ENCODE measurements around the gene FAAH2. TPM values are rescaled to one million over a fixed set of nuclear protein-coding genes. Genes with fewer than 3 reads are reported as not detected.

Gene FAAH2, protein sequence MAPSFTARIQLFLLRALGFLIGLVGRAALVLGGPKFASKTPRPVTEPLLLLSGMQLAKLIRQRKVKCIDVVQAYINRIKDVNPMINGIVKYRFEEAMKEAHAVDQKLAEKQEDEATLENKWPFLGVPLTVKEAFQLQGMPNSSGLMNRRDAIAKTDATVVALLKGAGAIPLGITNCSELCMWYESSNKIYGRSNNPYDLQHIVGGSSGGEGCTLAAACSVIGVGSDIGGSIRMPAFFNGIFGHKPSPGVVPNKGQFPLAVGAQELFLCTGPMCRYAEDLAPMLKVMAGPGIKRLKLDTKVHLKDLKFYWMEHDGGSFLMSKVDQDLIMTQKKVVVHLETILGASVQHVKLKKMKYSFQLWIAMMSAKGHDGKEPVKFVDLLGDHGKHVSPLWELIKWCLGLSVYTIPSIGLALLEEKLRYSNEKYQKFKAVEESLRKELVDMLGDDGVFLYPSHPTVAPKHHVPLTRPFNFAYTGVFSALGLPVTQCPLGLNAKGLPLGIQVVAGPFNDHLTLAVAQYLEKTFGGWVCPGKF
- not detected for total RNA-seq

DNA sequence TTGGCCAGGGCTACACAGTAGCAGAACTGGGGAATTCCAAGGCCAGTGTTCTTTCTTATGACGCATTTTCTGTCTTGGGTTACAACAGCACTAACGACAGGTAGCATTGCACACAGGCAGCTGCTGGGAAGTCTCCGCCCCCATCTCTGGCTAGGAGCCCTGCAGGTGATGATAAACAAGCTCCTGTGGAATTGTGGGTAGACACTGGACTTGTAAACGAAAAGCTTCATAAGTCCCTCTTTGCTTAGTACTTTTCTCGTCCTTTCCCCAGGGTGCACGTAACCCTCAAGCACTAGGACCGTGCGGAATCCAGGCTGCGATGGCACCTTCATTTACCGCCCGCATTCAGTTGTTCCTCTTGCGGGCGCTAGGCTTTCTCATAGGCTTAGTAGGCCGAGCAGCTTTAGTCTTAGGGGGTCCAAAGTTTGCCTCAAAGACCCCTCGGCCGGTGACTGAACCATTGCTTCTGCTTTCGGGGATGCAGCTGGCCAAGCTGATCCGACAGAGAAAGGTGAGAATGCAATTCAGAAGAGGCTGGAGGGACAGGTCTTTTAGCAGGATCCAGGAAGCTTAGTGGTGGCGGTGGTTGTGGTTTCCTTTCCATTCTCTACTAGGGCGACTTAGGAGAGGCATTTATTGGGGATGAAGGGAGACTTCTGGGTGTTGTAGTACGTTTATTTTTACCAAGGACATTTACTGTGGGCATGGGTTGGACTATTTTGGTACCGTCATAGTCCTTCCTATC lies at the start of gene FAAH2:
FAAH2 (plus strand) TSS at position 200 of the 745 bp plus-strand sequence; CDS start at position 320, 120 bp downstream.
- DNase-seq (peak; percentile 36), ATAC-seq (peak; percentile 67)
- Mint-ChIP-seq H3K36me3 (ENCODE audit: low read depth) (no peaks in the 10 kb centered on the region), H3K27me3 (ENCODE audit: low read depth) (no peaks in the 10 kb centered on the region), H3K4me3 (peak within 1 kb of the TSS; percentile 72), H3K4me1 (ENCODE audit: low read depth) (peaks cover 15% of the 10 kb centered on the region), H3K9me3 (ENCODE audit: insufficient read depth) (no peaks in the 10 kb centered on the region), H3K27ac (peak within 1 kb of the TSS; percentile 47)
- ChIA-PET CTCF (no interaction called here), POLR2A (interaction anchor here (0.6 kb wide), 1 partner anchor 169 kb away, joined by 3 read pairs; no protein-coding TSS in a partner anchor)

DNA sequence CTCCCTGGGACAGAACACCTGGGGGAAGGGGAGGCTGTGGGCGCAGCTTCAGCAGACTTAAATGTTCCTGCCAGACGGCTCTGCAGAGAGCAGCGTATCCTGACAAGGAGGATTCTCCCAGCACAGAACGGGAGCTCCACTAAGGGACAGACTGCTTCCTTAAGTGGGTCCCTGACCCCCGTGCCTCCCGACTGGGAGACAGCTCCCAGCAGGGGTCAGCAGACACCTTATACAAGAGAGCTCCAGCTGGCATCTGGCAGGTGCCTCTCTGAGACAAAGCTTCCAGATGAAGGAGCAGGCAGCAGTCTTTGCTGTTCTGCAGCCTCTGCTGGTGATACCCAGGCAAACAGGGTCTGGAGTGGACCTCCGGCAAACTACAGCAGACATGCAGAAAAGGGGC lies 44.5 kb upstream of the FAAH2 start:
- Mint-ChIP-seq H3K4me1 (ENCODE audit: low read depth) (no peaks in the 10 kb centered on the region), H3K9me3 (ENCODE audit: insufficient read depth) (no peaks in the 10 kb centered on the region), H3K4me3 (no peak overlapping the region), H3K27me3 (ENCODE audit: low read depth) (no peaks in the 10 kb centered on the region), H3K27ac (no peak overlapping the region), H3K36me3 (ENCODE audit: low read depth) (no peaks in the 10 kb centered on the region)
- ATAC-seq, result no peak
- no peak for DNase-seq
- CTCF ChIA-PET, result no interaction called here
- POLR2A ChIA-PET, result no interaction called here

DNA sequence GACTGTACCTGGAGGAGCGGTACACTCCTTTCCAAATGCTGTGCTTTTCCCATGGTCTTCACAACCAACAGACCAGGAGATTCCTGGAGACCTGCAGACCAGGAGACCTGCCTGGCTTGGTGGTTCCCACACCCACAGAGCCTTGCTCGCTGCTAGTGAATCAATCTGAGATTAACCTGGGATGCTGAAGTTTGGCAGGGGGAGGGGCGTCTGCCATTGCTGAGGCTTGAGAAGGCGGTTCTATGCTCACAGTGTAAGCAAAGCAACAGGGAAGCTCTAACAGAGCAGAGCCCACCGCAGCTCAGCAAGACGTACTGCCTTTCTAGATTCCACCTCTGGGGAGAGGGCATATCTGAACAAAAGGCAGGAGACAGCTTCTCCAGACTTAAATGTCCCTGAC lies 34.5 kb upstream of the FAAH2 start:
- POLR2A ChIA-PET, result no interaction called here
- H3K9me3 Mint-ChIP-seq (ENCODE audit: insufficient read depth), result no peaks in the 10 kb centered on the region
- ATAC-seq, result no peak
- H3K4me1 Mint-ChIP-seq (ENCODE audit: low read depth), result no peaks in the 10 kb centered on the region
- H3K27ac Mint-ChIP-seq, result no peak overlapping the region
- DNase-seq, result no peak
- no peaks in the 10 kb centered on the region for H3K36me3 Mint-ChIP-seq (ENCODE audit: low read depth)
- CTCF ChIA-PET, result no interaction called here
- H3K4me3 Mint-ChIP-seq, result no peak overlapping the region
- no peaks in the 10 kb centered on the region for H3K27me3 Mint-ChIP-seq (ENCODE audit: low read depth)

DNA sequence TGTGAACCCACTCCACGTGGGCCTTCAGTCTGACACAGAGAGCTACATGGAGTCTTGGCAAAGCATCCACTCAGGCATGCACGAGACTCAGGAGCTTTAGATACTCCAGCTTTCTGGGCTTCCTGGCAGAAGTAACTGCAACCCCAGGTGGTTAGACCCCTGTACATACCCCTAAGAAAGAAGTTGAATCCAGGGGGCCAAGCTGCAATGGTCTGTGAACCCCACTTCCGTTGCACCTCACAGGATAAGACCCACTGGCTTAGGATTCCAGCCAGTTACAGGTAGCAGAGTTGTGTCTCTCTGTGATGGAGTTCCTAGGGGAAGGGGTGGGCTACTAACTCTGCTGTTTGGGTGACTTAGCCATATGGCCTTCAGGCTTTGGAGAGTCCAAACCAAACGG lies 21.4 kb upstream of the FAAH2 start:
- Mint-ChIP-seq H3K4me1 (ENCODE audit: low read depth) (no peaks in the 10 kb centered on the region), H3K27me3 (ENCODE audit: low read depth) (no peaks in the 10 kb centered on the region), H3K4me3 (no peak overlapping the region), H3K9me3 (ENCODE audit: insufficient read depth) (peaks cover 13% of the 10 kb centered on the region), H3K27ac (no peak overlapping the region), H3K36me3 (ENCODE audit: low read depth) (no peaks in the 10 kb centered on the region)
- DNase-seq, result no peak
- CTCF ChIA-PET, result no interaction called here
- POLR2A ChIA-PET, result no interaction called here
- no peak for ATAC-seq

DNA sequence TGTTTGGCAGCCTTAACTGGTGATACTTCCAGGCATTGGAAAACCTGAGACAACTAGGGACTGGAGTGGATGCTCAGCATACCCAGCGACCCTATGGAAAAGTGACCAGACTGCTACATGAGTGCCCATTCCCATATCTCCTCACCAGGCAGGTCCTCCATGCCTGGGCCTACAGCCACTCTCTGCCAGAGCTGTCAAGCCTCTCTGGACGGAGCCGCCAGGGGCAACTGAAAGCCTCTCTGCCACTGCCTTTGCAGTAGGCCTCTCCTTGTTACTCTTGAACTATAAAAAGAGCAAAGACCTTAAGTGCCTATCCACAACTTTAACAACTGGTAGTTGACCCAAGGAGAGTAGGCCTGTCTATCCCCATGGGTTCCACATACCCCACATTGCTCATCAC lies 20.2 kb upstream of the FAAH2 start:
- ATAC-seq (no peak), DNase-seq (no peak)
- Mint-ChIP-seq H3K36me3 (ENCODE audit: low read depth) (no peaks in the 10 kb centered on the region), H3K27ac (no peak overlapping the region), H3K4me1 (ENCODE audit: low read depth) (no peaks in the 10 kb centered on the region), H3K27me3 (ENCODE audit: low read depth) (no peaks in the 10 kb centered on the region), H3K4me3 (no peak overlapping the region), H3K9me3 (ENCODE audit: insufficient read depth) (peaks cover 13% of the 10 kb centered on the region)
- CTCF ChIA-PET, result no interaction called here
- POLR2A ChIA-PET, result no interaction called here

DNA sequence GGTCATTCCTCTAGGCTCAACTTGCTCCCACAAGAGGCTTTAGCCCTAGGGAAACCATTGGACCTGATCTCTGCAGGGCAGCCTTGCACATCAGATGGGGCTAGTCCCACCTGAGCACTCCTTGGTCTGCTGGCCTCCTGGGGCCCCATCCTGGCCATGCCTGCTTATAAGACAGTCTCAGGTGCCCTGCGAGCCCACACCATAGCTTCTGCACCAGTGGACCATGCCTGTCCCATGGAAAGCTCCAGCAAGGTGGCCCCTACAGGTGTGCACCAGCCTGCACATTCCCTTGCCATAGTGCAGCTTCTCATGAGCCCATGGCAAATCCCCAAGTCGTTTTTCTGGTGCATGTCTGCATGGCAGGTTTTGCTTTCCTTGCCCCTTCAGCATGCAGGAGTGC lies 19.6 kb upstream of the FAAH2 start:
- Mint-ChIP-seq H3K4me3 (no peak overlapping the region), H3K9me3 (ENCODE audit: insufficient read depth) (peaks cover 13% of the 10 kb centered on the region), H3K27ac (no peak overlapping the region), H3K27me3 (ENCODE audit: low read depth) (no peaks in the 10 kb centered on the region), H3K36me3 (ENCODE audit: low read depth) (no peaks in the 10 kb centered on the region), H3K4me1 (ENCODE audit: low read depth) (no peaks in the 10 kb centered on the region)
- POLR2A ChIA-PET, result no interaction called here
- ATAC-seq (no peak), DNase-seq (no peak)
- CTCF ChIA-PET, result no interaction called here

DNA sequence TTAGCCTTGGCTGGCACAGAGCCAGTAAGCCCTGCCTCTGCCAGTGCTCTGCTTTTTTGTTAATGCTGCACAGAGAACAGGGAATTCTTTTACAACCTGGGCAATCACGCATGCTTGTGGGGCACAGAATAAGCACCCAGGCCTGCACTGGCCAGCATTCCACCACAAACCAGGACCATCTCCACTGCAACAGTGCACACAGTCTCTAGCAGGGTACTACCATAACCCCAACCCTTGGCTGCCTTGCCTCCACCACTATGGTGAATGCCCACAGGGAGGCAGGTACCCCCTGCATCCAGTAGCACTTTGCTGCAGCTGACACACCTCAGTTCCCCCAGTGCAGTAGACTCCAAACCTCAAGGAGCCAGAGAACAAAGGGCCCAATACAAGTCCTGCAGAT lies 19.2 kb upstream of the FAAH2 start:
- Mint-ChIP-seq H3K4me1 (ENCODE audit: low read depth) (no peaks in the 10 kb centered on the region), H3K9me3 (ENCODE audit: insufficient read depth) (peaks cover 13% of the 10 kb centered on the region), H3K4me3 (no peak overlapping the region), H3K36me3 (ENCODE audit: low read depth) (no peaks in the 10 kb centered on the region), H3K27ac (no peak overlapping the region), H3K27me3 (ENCODE audit: low read depth) (no peaks in the 10 kb centered on the region)
- ATAC-seq (no peak), DNase-seq (no peak)
- ChIA-PET POLR2A (no interaction called here), CTCF (no interaction called here)

DNA sequence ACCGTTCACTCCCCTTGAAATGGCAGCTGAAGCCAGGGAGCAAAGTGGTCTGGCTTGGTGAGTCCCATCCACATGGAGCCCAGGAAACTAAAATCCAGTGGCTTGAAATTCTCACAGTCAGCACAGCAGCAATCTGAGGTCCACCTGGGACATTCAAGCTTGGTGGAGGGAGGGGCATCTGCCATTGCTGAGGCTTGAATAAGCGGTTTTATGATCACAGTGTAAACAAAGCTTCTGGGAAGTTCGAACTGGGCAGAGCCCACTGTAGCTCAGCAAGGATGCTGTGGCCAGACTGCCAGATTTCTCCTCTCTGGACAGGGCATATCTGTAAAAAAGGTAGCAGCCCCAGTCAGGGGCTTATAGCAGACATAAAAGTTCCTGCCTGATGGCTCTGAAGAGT lies 15.5 kb upstream of the FAAH2 start:
- H3K36me3 Mint-ChIP-seq (ENCODE audit: low read depth), result no peaks in the 10 kb centered on the region
- H3K27ac Mint-ChIP-seq, result no peak overlapping the region
- ATAC-seq (no peak), DNase-seq (no peak)
- no peaks in the 10 kb centered on the region for H3K27me3 Mint-ChIP-seq (ENCODE audit: low read depth)
- ChIA-PET CTCF (no interaction called here), POLR2A (no interaction called here)
- H3K9me3 Mint-ChIP-seq (ENCODE audit: insufficient read depth), result peaks cover 10% of the 10 kb centered on the region
- H3K4me1 Mint-ChIP-seq (ENCODE audit: low read depth), result no peaks in the 10 kb centered on the region
- no peak overlapping the region for H3K4me3 Mint-ChIP-seq

DNA sequence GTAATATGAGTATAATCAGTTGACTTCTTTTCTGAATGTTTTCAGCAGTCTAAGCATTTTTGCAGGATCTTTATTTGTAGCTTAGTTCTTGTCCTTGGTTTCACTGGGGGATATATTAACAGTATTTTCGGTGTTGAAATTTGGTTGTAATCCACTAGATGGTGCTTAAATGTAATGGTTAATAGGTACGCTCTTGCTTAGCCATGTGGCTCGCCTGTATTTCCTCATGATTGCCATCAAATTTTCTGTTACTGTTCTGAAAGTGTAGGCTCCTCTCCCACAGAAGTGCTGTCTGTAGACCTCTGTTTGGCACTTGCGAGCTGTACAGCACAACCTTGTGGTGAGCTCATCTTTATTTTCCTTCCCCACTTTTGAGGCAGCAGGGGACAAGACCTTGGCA lies 3.9 kb upstream of the FAAH2 start:
- ChIA-PET CTCF (no interaction called here), POLR2A (no interaction called here)
- no peaks in the 10 kb centered on the region for H3K36me3 Mint-ChIP-seq (ENCODE audit: low read depth)
- ATAC-seq, result no peak
- no peaks in the 10 kb centered on the region for H3K9me3 Mint-ChIP-seq (ENCODE audit: insufficient read depth)
- no peak for DNase-seq
- H3K27ac Mint-ChIP-seq, result no peak overlapping the region
- peaks cover 14% of the 10 kb centered on the region for H3K4me1 Mint-ChIP-seq (ENCODE audit: low read depth)
- H3K27me3 Mint-ChIP-seq (ENCODE audit: low read depth), result no peaks in the 10 kb centered on the region
- no peak overlapping the region for H3K4me3 Mint-ChIP-seq

DNA sequence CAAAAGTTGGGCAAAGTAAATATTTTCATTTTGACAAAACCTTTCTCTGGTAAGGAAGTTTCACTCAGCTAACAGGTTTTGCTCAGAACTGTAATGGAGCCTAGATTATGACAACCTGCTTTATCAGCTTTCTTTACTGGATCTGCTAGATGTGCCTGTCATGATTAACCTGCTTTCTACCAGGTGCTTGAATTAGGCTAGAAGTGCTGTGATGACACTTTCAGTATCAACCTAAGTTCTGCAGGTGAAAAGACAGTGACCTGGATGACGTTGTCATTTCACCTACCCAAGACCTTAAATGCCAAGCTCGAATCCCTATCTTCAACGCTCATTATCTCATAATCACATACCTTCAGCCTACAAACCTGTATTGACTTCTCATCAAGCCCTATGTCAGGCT lies 1.5 kb upstream of the FAAH2 start:
- H3K4me3 Mint-ChIP-seq, result no peak overlapping the region
- ChIA-PET CTCF (no interaction called here), POLR2A (no interaction called here)
- no peaks in the 10 kb centered on the region for H3K27me3 Mint-ChIP-seq (ENCODE audit: low read depth)
- DNase-seq (no peak), ATAC-seq (no peak)
- no peaks in the 10 kb centered on the region for H3K9me3 Mint-ChIP-seq (ENCODE audit: insufficient read depth)
- peaks cover 15% of the 10 kb centered on the region for H3K4me1 Mint-ChIP-seq (ENCODE audit: low read depth)
- H3K36me3 Mint-ChIP-seq (ENCODE audit: low read depth), result no peaks in the 10 kb centered on the region
- H3K27ac Mint-ChIP-seq, result no peak overlapping the region

DNA sequence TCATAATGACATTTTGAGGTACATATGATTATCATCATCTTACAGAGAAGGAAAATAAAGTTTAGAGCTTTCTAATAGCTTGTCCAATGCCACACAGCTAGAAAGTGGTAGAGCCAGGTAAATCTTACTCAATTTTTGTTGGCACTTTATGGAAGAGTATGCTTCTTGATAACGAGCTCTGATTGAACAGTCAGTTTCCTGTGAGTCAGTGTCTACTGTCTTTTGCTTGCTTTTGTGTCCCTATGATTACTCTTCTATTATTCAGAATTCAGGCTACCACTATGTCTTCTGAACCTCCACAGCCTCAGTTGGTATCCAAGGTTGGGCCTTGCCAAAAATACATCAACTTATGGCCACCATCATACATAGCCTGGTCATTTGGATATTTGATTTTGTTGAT lies 2.6 kb downstream of the FAAH2 start:
- no peaks in the 10 kb centered on the region for H3K36me3 Mint-ChIP-seq (ENCODE audit: low read depth)
- POLR2A ChIA-PET, result no interaction called here
- no peak overlapping the region for H3K27ac Mint-ChIP-seq
- H3K27me3 Mint-ChIP-seq (ENCODE audit: low read depth), result no peaks in the 10 kb centered on the region
- ATAC-seq (no peak), DNase-seq (no peak)
- peaks cover 15% of the 10 kb centered on the region for H3K4me1 Mint-ChIP-seq (ENCODE audit: low read depth)
- H3K9me3 Mint-ChIP-seq (ENCODE audit: insufficient read depth), result no peaks in the 10 kb centered on the region
- CTCF ChIA-PET, result no interaction called here
- no peak overlapping the region for H3K4me3 Mint-ChIP-seq

DNA sequence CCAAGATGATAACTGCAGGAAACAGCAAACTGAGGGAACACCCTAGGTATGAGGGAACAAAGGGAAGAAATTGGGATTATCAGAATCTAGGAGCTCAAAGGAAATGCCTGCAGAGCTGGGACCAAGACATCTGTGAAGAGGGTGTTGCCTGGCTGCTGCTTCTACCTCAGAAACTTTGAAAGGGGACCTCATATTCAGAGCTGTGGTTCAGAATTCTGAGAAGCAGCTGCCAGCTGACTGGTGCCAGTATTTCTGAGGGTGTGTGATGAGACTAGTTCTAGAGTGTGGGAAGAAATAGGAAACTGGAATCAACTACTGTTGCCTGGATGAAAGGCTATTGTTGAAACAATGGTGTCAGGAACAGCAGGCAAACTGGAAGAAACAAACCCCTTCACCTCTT lies 8.5 kb downstream of the FAAH2 start:
- ATAC-seq (no peak), DNase-seq (no peak)
- no peaks in the 10 kb centered on the region for H3K9me3 Mint-ChIP-seq (ENCODE audit: insufficient read depth)
- H3K4me1 Mint-ChIP-seq (ENCODE audit: low read depth), result peaks cover 7% of the 10 kb centered on the region
- peaks cover 2% of the 10 kb centered on the region for H3K36me3 Mint-ChIP-seq (ENCODE audit: low read depth)
- ChIA-PET CTCF (no interaction called here), POLR2A (no interaction called here)
- H3K4me3 Mint-ChIP-seq, result no peak overlapping the region
- H3K27me3 Mint-ChIP-seq (ENCODE audit: low read depth), result no peaks in the 10 kb centered on the region
- no peak overlapping the region for H3K27ac Mint-ChIP-seq
